ENCODE data around the gene IFI27L1.
A peak's percentile ranks its signal among the peaks of the same experiment; 100 is the strongest.

IFI27L1 gene

DNA sequence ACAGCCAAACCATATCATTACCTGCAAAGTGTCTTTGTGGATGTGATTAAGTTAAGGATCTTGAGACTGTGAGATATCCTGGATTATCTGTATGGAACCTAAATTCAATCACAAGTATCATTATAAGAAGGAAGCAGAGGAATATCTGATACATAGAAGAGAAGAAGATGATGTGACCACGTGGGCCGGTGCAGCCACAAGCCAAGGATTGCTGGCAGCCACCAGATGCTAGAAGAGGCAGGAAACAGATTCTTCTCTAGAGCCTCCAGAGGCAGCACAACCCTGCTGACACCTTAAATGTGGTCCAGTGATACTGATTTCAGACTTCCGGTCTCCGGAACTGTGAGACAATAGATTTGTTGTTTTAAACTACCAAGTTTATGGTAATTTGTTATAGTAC is 54.4 kb downstream of the IFI27L1 start:
- H3K4me3 ChIP-seq (ENCODE audit: low read depth, low read length): no peak overlapping the region
- DNase-seq (ENCODE audit: low read depth, low spot score): no peak
- in situ Hi-C loops (cut with HindIII; ENCODE audit: low sequenced_read_pairs): no loop called here
- TF ChIP-seq CTCF (IDR thresholded peaks at IDR 0.05; ENCODE audit: low read depth, low read length): no peak

- peak; percentile 97 for TF ChIP-seq CTCF (IDR thresholded peaks at IDR 0.05; ENCODE audit: low read depth, low read length)
- in situ Hi-C loops (cut with HindIII; ENCODE audit: low sequenced_read_pairs): no loop called here
- DNase-seq (ENCODE audit: low read depth, low spot score): peak; percentile 78
- no peak overlapping the region for H3K4me3 ChIP-seq (ENCODE audit: low read depth, low read length)
Observed at GRCh38 chr14:94136575-94137331, 55.6 kb downstream of the IFI27L1 start.

DNA sequence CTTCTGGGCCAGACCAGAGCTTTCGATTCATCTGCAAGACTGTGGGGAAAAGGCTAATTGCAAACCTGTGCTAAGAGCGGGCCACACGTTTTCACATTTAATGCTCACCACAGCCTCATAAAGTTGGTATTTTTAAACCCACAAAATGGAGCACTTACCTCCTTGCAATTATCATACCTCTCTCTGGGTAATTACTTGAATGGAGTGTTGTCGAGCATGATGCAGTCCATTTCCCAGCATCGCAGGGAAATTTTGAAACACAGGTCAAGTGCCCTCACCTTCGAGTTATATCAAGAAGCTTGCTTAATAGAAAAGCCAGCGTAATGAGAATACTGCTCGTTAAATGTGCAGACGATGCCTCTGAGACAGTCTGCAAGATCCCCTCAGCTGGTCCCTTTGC is 57.1 kb downstream of the IFI27L1 start:
- DNase-seq (ENCODE audit: low read depth, low spot score): no peak
- in situ Hi-C loops (cut with HindIII; ENCODE audit: low sequenced_read_pairs): no loop called here
- no peak overlapping the region for H3K4me3 ChIP-seq (ENCODE audit: low read depth, low read length)
- TF ChIP-seq CTCF (IDR thresholded peaks at IDR 0.05; ENCODE audit: low read depth, low read length): no peak

DNA sequence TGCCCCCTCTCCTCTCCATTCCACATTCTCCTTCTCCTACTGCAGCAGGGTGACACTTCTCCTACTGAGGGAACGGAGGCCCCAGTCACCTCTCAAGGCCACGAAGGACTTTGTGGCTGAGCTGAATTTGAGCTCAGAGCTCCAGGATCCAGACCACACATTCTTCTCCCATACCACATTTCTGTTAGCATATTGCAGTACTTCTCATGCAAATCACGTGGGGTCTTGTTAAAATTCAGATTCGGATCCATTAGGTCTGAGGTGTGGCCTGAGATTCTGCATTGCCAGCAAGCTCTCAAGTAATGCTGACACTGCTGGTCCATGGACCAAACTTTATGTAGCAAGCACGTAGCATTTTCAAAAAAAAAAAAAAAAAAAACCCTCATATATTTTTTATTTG is 57.9 kb downstream of the IFI27L1 start:
- TF ChIP-seq CTCF (IDR thresholded peaks at IDR 0.05; ENCODE audit: low read depth, low read length): no peak
- H3K4me3 ChIP-seq (ENCODE audit: low read depth, low read length): no peak overlapping the region
- no peak for DNase-seq (ENCODE audit: low read depth, low spot score)
- in situ Hi-C loops (cut with HindIII; ENCODE audit: low sequenced_read_pairs): no loop called here

- DNase-seq (ENCODE audit: low read depth, low spot score): no peak
- in situ Hi-C loops (cut with HindIII; ENCODE audit: low sequenced_read_pairs): no loop called here
- no peak for TF ChIP-seq CTCF (IDR thresholded peaks at IDR 0.05; ENCODE audit: low read depth, low read length)
- no peak overlapping the region for H3K4me3 ChIP-seq (ENCODE audit: low read depth, low read length)
Observed at GRCh38 chr14:94139421-94139820, 58.3 kb downstream of the IFI27L1 start.

- no peak for DNase-seq (ENCODE audit: low read depth, low spot score)
- no peak overlapping the region for H3K4me3 ChIP-seq (ENCODE audit: low read depth, low read length)
- TF ChIP-seq CTCF (IDR thresholded peaks at IDR 0.05; ENCODE audit: low read depth, low read length): no peak
- in situ Hi-C loops (cut with HindIII; ENCODE audit: low sequenced_read_pairs): no loop called here
Observed at GRCh38 chr14:94142247-94142646, 61.1 kb downstream of the IFI27L1 start.
